Measurements from ENCODE around the gene SLC32A1. TPM values are rescaled to one million over a fixed set of nuclear protein-coding genes. Genes with fewer than 3 reads are reported as not detected.

Gene SLC32A1
- total RNA-seq, 4 donors from 2014 or later, result not detected

DNA sequence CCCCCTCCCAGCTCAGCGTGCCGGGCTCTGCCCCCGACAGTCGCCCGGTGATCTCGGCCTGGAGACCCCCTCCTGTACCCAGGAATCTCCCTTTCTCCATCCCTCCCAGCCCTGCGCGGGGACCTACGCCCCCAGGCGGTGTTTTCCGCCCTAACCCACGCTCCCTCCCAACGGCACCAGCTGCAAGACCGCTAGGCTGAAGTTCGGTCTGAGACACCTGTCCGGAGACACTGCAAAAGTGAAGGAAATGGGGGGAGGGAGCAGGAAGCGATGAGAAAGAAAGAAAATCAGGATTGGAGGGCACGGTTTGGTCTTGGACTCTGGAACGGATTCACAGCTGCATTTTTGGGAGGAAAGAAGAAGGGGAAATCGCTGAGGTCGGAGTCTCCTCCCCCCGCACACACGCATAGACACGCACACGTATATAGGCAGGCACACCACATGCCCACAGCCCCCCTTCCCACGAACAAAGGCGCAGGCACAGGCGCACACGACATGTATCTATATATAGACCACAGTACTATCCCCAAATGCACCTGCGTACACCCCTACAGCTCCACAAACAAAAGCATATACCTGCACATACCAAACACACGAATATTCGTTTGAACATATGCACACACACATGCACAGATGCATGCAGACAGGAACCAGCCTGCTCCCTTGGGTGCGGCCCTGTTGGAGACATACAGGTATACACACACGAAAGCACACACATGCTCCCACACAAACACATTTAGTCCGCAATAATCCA is 1.0 kb downstream of the SLC32A1 start:
- Histone ChIP-seq H3K27me3 (peaks cover 21 to 57% of the 10 kb centered on the region in 2 donors), H3K9me3 (no peaks in the 10 kb centered on the region), H3K27ac (no peak overlapping the region), H3K4me3 (no peak overlapping the region), H3K36me3 (no peaks in the 10 kb centered on the region), H3K4me1 (peaks cover 0 to 16% of the 10 kb centered on the region in 2 donors)
- TF ChIP-seq, protein P1, sequence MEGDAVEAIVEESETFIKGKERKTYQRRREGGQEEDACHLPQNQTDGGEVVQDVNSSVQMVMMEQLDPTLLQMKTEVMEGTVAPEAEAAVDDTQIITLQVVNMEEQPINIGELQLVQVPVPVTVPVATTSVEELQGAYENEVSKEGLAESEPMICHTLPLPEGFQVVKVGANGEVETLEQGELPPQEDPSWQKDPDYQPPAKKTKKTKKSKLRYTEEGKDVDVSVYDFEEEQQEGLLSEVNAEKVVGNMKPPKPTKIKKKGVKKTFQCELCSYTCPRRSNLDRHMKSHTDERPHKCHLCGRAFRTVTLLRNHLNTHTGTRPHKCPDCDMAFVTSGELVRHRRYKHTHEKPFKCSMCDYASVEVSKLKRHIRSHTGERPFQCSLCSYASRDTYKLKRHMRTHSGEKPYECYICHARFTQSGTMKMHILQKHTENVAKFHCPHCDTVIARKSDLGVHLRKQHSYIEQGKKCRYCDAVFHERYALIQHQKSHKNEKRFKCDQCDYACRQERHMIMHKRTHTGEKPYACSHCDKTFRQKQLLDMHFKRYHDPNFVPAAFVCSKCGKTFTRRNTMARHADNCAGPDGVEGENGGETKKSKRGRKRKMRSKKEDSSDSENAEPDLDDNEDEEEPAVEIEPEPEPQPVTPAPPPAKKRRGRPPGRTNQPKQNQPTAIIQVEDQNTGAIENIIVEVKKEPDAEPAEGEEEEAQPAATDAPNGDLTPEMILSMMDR (IDR thresholded peaks at IDR 0.05), result no peak
- no peak for TF ChIP-seq POLR2A (IDR thresholded peaks at IDR 0.05)
- intact Hi-C loops (cut with DNase I; ENCODE audit: low total_unique reads), result no loop called here
- DNase-seq, result no peak

DNA sequence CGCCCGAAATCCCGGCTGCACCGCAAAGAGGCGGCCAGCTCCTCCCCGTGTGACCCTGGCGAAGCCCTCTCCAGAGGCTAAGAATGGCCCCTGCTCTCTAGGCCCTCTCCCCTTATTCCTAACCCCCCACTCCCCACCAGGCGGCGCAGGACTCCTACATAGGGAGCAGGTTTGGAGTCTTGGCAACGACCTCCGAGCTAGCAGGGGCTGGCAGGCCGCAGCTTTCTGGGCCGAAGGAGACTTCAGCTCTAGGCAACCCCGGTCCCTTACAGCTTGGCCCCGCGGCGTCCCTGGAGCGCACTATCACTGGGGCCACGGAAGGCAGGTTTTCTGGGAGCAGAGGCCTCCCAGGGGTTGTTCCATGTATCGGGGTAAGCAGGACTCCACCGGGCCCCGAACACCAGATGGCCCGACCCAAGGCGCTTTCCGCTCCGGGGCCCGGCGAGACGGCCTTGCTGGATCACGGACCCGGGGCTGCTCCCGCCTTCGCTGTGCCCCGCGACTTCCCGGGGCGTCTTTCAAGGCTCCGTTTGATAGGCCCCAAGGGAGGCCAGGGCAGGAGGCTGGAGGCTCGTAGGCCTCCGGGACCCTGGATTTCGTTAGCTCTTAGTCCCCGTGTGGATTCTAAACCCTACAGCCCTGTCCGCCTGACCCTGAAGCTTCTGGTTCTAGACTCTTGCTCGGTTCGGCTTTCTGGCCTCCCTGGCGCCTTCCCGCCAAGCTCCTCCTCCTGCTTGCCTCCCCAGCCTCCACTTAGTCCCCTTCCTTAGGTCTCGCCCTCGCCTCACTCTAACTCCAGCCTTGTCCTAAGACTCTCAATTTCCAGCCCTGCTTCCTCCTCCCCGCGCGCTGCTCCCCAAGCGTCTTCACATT is 1.9 kb downstream of the SLC32A1 start:
- intact Hi-C loops (cut with DNase I; ENCODE audit: low total_unique reads), result no loop called here
- peak; percentile 24 to 39 for DNase-seq
- H3K27me3 ChIP-seq, result peaks cover 29 to 66% of the 10 kb centered on the region in 2 donors
- peaks cover 0 to 16% of the 10 kb centered on the region in 2 donors for H3K4me1 ChIP-seq
- no peak overlapping the region for H3K4me3 ChIP-seq
- no peaks in the 10 kb centered on the region for H3K36me3 ChIP-seq
- no peak overlapping the region for H3K27ac ChIP-seq
- H3K9me3 ChIP-seq, result no peaks in the 10 kb centered on the region
- TF ChIP-seq, protein P1 (IDR thresholded peaks at IDR 0.05), result peak in 2 of 4 experiments; percentile 10 to 15
- TF ChIP-seq POLR2A (IDR thresholded peaks at IDR 0.05), result no peak

DNA sequence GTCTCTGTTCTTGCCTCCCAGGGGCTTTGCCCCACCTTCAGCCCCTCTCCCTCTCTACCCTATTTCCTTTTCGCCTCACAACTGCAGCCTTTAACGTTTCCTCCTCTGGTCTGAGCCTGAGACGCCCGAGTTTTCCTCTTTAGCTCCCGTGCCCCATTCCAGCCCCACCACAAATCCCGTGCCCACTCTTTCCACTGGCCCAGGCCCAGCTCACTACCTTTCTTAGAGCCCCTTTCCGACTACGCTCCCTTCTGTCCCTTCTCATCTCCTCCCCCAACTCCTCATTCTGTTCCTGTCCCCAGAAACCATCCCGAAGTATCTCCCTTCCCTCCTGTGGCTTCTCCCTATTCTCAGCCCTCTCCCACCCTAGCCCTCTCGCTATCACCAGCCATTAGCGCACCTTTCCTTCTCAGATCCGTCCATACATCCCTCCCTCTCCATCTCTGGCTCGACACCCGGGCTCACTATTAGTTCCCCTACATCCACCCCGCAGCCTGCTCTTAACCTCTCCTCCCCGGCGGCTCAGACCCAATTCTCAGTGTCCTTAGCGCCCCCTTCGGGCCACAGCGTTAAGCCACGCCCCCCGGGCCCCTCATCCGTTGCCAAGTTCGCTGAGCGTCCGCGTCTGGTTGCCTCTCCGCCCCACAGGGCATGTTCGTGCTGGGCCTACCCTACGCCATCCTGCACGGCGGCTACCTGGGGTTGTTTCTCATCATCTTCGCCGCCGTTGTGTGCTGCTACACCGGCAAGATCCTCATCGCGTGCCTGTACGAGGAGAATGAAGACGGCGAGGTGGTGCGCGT is 2.7 kb downstream of the SLC32A1 start:
- no peak for DNase-seq
- Histone ChIP-seq H3K4me1 (peaks cover 0 to 16% of the 10 kb centered on the region in 2 donors), H3K27ac (no peak overlapping the region), H3K36me3 (no peaks in the 10 kb centered on the region), H3K9me3 (no peaks in the 10 kb centered on the region), H3K4me3 (no peak overlapping the region), H3K27me3 (peaks cover 29 to 74% of the 10 kb centered on the region in 2 donors)
- intact Hi-C loops (cut with DNase I; ENCODE audit: low total_unique reads), result no loop called here
- TF ChIP-seq, protein P1 (IDR thresholded peaks at IDR 0.05), result no peak
- no peak for TF ChIP-seq POLR2A (IDR thresholded peaks at IDR 0.05)

DNA sequence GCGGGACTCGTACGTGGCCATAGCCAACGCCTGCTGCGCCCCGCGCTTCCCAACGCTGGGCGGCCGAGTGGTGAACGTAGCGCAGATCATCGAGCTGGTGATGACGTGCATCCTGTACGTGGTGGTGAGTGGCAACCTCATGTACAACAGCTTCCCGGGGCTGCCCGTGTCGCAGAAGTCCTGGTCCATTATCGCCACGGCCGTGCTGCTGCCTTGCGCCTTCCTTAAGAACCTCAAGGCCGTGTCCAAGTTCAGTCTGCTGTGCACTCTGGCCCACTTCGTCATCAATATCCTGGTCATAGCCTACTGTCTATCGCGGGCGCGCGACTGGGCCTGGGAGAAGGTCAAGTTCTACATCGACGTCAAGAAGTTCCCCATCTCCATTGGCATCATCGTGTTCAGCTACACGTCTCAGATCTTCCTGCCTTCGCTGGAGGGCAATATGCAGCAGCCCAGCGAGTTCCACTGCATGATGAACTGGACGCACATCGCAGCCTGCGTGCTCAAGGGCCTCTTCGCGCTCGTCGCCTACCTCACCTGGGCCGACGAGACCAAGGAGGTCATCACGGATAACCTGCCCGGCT is 3.4 kb downstream of the SLC32A1 start:
- DNase-seq, result no peak

More for the DNA sequence above, 3.4 kb downstream of the SLC32A1 start:
- intact Hi-C loops (cut with DNase I; ENCODE audit: low total_unique reads), result no loop called here
- Histone ChIP-seq H3K27me3 (peaks cover 29 to 81% of the 10 kb centered on the region in 2 donors), H3K9me3 (no peaks in the 10 kb centered on the region), H3K4me3 (no peak overlapping the region), H3K4me1 (peaks cover 0 to 16% of the 10 kb centered on the region in 2 donors), H3K27ac (no peak overlapping the region), H3K36me3 (no peaks in the 10 kb centered on the region)
- no peak for TF ChIP-seq POLR2A (IDR thresholded peaks at IDR 0.05)
- TF ChIP-seq, protein P1 (IDR thresholded peaks at IDR 0.05), result no peak
